ENCODE measurements around the gene NFS1.
A peak's percentile ranks its signal among the peaks of the same experiment; 100 is the strongest.

The NFS1 gene

DNA sequence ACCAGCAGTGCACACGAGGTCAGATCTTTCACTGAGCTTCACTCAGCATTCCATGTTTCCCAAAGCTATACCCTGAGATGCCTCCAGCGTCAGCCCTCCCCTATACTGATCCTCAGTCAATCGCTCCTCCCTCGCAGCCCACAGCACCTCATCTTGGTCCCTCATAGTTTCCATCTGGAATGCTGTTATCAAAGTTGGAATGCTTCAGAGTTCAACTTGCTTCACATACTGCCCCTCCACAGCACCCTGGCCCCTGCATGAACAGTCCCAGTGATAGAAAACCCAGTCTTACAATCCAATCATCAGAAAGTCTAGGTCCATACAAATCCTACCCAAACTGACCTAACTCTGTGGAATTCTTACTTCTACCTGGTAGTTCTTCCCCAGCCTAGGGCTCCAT lies 63.5 kb downstream of the NFS1 start:
- no peak for DNase-seq

DNA sequence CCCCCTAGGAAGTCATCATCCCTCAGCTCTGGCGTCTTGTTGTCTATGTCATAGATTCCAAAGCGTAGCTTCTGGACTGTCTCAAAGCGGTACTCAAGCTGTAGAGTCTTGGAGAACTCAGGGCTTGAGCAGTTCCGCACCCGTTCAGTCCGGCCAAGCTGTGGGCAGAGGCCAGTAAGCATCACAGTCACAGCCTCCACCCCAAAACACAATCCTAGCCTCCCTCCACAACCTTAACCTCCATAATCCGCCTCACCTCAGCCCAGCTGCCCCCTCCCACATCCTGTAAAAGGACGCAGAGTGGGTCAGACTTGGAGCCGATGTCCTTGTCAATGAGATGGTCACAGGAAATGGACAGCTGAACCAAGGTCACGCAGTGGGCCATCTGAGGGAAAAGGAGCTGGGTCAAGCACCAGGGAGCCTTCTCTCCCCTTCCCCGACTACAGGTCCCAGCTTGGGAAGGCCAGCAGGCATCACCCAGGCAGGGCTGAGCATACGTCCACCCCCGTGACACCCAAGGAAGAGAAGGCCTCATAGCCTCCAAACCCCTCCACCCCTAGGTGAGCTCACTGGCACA lies 66.5 kb downstream of the NFS1 start:
- no peak for DNase-seq

DNA sequence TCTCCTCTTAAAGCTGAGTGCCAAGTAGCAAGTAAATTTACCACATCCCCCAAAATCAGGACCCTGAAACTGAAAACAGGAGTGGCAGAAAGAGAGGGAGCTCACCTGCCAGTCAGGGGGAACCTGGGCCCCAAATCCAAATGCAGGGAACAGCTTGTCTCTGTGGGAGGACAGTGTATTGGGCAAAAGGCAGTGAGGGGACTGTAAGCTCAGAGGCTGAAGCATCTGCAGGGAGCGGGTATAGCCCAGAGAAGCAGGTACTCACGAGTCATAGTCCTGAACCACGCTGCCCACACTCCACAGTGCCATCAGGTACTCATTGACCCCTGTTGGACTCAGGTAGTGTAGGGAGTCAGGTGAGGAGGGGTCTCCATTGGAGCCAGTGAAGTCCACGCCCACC lies 68.5 kb downstream of the NFS1 start:
- no peak for DNase-seq

DNA sequence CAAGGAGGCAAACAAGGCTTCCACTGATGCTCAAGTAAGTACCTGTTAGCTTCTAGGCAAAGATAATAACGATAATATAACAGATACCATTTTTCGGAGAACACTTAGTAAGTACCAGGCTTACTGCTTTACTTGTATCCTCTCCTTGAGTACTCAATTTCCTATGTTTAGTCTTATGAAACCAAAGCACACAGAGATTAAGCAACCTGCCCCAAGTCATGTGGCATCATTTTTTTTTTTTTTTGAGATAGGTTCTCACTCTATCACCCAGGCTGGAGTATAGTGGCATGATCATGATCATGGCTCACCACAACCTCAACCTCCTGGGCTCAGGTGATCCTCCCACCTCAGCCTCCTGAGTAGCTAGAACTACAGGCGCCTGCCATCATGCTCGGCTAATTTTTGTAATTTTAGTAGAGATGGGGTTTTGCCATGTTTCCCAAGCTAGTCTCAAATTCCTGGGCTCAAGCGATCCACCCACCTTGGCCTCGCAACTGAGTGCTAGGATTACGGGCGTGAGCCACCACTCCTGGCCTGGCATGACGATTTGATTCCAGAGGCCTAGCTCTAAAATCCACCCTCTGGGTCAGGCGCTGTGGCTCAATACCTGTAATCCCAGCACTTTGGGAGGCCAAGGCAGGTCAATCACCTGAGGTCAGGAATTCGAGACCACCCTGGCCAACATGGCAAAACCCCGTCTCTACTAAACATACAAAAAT lies 69.6 kb downstream of the NFS1 start:
- no peak for DNase-seq

DNA sequence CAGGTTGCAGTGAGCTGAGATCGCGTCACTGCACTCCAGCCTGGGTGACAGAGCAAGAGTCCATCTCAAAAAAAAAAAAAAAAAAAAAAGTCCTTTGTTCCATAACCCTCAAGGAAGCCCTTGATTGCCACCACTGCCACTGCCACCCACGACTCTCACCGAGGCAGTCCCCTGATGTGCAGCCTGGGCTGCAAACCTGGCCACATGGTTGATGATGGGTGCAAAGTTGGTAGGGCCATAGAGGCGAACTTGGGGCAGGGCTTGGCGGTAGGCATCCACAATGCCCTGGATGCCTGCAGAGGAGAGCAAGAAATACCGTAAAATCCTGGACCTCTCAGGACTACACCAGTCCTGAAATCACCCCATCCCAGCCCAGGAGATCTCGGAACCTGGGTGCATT lies 72.0 kb downstream of the NFS1 start:
- DNase-seq, result no peak

DNA sequence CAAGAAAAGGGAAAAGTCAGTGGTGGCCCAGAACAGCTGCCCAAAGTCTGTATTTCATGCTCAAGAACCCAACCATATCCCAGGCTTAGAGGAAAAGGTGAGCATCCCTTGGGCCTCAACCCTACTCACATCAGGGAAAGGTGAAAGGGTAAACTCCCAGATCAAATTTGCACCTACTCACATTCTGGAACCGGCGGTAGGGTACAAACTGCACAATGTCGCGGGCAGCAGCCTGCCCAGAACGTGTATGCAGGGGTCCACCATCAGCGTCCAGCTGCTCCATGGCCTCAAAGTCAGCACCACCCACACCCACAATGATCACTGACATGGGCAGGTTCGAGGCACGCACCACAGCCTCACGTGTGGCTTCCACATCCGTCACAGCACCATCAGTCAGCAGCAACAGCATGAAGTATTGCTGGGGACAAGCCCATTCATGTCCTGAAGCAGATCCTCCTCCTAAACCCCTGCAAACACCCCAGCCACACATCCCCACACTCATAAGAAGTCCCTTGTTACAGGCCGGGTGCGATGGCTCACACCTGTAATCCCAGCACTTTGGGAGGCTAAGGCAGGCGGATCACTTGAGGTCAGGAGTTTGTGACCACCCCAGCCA lies 72.7 kb downstream of the NFS1 start:
- no peak for DNase-seq

DNA sequence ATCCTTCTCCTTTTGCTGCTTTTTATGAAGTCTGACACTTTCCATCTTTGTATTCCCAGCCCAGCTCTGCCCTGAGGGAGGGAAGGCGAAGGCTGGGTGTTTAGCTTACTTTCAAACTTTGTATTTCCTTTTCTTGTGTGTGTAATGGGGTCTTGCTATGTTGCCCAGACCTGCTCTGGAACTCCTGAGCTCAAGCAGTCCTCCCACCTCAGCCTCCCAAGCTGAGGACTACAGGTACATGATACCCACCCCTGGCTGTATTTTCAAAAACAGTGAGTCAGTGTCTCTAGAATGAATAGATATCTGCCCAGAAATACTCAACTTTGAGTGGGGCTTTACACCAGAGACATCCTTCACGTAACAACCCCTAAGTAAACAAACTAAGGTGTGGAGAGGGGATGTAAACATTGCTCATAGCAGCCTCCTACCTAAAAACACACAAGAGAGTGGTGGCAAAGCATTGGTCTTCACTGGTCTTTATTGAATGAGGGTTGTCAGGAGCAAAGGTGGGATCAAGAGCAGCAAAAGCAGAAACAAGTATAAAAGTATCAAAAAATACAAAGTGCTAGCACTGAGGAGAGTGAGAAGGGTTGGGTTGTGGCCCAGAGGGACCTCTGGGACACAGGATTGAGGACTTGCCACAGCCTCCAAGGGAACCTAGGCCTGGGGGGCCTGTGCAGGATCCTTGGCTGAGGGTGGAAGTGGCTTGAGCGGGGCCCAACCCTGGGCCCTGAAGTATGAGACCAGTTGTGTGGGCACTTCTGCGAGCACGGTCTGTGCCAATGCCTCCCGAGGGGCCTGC lies 73.4 kb downstream of the NFS1 start:
- DNase-seq, result no peak

DNA sequence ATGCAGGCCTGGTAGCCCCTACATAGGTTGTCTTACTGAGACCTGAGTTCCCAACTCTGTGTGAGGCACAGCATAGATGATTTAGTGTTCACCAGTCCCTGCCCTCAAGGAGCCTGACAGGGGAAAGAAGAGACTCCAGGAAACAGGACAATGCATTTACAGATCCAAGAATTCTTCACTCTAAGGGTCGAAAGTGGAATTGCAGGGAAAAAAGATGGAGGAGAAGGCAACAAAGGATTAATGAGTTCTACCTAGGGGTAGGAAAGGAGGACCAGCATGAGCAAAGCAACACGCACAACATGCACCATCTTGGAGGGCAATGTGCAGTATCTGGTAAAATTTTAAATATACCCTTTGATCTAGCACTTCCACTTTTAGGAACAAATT lies 77.6 kb downstream of the NFS1 start:
- DNase-seq, result no peak

DNA sequence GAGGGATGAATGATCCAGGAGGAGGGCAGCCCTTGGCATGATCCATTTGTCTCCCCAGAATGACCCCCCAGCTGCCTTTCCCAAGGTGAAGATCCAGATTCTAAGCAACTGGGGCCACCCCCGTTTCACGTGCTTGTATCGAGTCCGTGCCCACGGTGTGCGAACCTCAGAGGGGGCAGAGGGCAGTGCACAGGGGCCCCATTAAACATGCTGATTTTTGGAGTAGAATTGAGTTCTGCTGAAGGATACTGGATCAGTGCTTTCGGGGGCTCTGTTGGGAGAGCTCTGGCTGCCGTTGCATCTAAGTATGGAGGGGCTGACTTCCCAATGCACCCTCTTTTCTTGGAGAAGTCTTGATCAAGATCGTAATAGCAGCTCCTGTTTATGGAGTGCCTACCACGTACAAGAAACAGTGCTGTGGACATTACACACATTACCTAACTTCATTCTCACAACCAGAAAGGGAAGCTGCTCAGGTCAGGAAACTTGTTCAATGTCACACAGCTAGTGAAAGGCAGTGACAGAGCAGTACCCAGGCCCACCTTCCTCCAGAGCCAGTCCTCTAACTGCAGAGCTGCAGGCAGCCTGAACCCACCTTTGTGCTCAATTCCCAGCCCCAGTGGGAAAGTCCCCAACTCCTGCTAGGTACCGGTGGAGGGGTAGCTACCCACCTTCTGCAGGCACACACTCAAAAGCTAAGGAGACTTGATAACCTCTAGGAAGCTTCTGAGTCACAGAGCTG lies 78.2 kb downstream of the NFS1 start:
- DNase-seq, result no peak

DNA sequence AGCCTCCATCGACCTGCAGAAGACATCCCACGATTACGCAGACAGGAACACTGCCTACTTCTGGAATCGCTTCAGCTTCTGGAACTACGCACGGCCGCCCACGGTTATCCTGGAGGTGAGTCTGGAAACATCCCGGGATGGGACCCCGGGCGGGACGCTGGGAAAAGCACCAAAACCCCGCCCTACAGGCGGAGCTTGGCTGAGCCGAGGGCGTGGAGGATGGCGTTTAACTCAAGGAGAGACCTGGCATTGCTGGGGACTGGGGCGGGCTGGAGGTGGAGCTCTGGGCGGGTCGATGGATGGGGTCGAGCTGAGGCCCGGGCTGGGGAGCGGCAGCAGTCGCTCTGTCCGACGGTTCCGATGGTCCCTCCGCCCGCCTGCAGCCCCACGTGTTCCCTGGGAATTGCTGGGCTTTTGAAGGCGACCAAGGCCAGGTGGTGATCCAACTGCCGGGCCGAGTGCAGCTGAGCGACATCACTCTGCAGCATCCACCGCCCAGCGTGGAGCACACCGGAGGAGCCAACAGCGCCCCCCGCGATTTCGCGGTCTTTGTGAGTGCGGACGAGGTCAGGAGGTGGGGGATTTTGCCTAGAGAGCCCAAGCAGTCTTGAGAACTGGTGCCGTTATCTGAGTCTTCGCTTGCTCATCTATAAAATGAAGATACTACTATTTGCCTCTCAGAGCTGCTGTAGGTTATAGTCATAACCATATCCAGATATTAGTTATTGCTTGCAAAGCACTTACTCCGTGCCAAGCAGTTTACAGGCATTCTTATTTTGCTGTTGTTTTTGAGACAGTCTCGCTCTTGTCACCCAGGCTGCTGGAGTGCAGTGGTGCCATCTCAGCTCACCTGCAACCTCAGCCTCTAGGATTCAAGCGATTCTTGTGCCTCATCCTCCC lies 79.7 kb downstream of the NFS1 start:
- DNase-seq, result peak; percentile 73 to 86 (median 82)

DNA sequence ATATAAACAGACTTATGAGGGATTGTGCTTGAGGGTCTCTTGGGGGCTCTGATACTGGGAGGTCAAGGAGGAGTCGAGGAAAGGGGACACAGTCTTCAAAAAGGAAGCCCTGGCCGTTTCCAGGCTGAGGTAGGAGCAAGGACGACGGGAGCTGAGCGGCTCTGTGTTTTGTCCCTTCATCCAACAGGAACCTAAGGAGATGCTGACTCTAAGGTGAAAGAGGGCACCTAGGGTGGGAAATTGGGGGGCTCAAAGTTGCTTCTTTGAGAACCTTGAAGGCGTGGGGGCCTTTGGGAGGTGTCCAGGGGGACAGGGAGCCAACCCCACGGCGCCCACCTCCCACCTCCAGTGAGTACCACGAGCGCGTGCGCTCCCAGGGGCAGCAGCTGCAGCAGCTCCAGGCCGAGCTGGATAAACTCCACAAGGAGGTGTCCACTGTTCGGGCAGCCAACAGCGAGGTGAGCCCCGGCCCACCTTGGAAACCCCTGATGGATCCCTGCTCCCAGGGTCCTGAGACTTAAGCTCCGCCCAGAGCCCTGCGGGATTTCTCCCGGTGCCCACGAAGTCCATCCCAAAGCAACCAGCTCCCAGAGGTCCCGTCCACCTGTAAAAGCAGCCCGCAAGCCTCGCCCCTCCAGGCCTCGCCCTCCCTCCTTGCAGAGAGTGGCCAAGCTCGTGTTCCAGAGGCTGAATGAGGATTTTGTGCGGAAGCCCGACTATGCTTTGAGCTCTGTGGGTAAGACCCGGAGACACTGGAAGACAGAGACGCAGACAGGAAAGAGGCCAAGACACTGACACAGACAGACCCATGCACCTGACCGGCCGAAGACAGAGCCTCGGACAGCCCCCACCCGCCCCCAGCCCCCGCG lies 80.7 kb downstream of the NFS1 start:
- DNase-seq, result peak in 2 of 3 experiments; percentile 52 to 60
